AG04449 (cell line): ENCODE measurements around the gene DOCK2.
"Not testable (repeated sequence)": the region's sequence is repeated elsewhere in the genome, so short reads cannot be mapped to it uniquely, and the experiment has no call there.

Experiments
- CTCF ChIA-PET: fragments of 350-600 bp; formaldehyde crosslinking; extraction: SDS; loops from one replicate; lab custom pipeline; 2021; ENCODE audit warnings: antibody characterized with exemption; lab: Yijun Ruan, JAX
- POLR2A ChIA-PET: fragments of 400-600, 350-600 bp; formaldehyde crosslinking; extraction: SDS; loops from one replicate; lab custom pipeline; 2020; ENCODE audit warnings: antibody characterized with exemption, inconsistent platforms; lab: Yijun Ruan, JAX
- DNase-seq: peaks from one replicate; pipeline ENCODE4 v3.0.0-alpha.2; 2010; ENCODE audit warnings: low read depth, low spot score
- H3K4me3 ChIP-seq: 2 replicates; pipeline ENCODE4 v1.5.1; 2011; ENCODE audit warnings: low read depth, mild to moderate bottlenecking, control low read depth, low read length
- CTCF ChIP-seq: IDR thresholded peaks from one replicate; pipeline ENCODE4 v1.5.1; 2011; ENCODE audit warnings: mild to moderate bottlenecking, moderate library complexity, low read length, control low read depth, inconsistent platforms; ENCODE audit not compliant: insufficient read depth; ENCODE audit errors: missing control alignments

DOCK2 gene

DNA sequence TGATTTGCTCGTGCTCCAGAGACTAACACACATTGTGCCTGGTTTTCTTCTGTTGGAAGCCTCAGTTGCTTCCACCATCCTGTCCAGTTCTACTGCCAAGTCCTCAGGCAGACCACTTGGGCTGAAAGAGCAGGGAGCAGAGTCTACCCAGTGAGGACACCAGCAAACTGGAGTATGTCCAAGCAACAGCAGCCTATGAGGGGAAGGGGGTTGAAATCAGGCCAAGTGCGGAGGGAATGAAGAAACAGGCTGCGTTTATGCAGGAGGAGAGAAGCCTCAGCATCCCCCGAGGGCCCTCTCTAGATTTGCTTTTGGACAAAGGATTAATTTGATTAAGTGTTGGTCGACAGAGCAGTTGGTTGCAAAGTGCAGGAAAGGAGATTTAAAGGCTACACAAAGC lies 14.5 kb downstream of the DOCK2 start:
- no peak for DNase-seq
- no peak for TF ChIP-seq CTCF
- CTCF ChIA-PET = no interaction called here
- POLR2A ChIA-PET = no interaction called here
- H3K4me3 ChIP-seq = no peak overlapping the region

- ChIA-PET CTCF (no interaction called here), POLR2A (no interaction called here)
- H3K4me3 ChIP-seq = no peak overlapping the region
- TF ChIP-seq CTCF = no peak
- no peak for DNase-seq
Measured at GRCh38 chr5:169652057-169652456, 15.0 kb downstream of the DOCK2 start.

GRCh38 chr5:169653091-169653490 lies 16.0 kb downstream of the DOCK2 start:
- H3K4me3 ChIP-seq = no peak overlapping the region
- POLR2A ChIA-PET = no interaction called here
- CTCF ChIA-PET = no interaction called here
- no peak for TF ChIP-seq CTCF
- no peak for DNase-seq

- ChIA-PET CTCF (no interaction called here), POLR2A (no interaction called here)
- DNase-seq = no peak
- H3K4me3 ChIP-seq = no peak overlapping the region
- TF ChIP-seq CTCF = no peak
Measured at GRCh38 chr5:169655353-169655752, 18.3 kb downstream of the DOCK2 start.

DNA sequence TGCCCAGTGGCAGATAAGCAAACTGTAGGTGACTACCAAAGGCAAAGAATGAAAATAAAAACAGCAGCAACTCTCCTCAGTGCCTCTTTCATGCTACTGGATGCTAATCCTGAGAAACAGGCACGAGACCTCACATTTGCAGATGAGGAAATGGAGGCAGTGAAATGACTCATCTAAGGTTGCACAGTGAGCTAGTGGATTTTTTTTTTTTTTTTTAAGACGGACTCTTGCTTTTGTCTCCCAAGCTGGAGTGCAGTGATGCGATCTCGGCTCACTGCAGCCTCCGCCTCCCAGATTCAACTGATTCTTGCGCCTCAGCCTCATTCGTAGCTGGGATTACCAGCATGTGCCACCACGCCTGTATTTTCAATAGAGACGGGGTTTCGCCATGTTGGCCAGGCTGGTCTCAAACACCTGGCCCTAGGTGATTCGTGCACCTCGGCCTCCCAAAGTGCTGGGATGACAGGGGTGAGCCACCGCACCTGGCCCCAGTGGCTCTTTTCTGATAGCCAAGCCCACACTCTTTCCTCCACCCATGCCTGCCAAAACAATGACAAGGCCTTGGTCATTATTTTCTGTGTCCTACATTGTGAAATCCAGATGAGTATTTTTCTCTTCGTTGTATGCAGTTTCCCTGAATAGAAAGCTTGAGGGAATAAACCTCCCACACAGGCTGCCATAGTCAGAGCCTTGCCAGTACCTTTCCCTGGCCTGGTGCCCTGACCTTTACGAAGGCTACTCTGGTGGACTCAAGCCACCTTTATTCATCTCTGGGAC lies 19.2 kb downstream of the DOCK2 start:
- CTCF ChIA-PET = interaction anchor here (1.5 kb wide), 1 partner anchor 25 kb away, joined by 3 read pairs; no protein-coding TSS in a partner anchor
- no peak for TF ChIP-seq CTCF
- H3K4me3 ChIP-seq = no peak overlapping the region
- DNase-seq = no peak
- POLR2A ChIA-PET = no interaction called here

DNA sequence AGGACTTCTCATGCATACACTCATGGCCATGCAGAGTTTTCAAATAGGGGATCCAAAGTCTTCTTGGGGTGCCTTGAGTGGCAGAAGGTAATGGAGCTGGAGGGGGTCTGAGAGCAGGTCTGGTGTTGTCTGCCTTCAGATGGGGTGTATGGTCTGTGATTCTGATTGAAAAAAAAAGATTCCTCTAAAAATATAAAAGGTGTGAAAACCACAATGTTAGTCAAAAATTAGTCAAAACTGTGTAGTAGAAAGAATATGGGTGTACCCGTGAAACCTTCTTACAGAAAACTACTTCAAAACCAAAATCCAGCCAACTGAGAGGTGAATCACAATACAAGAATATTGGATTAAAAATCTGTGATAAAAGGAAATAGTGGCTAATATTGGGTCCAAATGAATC lies 20.1 kb downstream of the DOCK2 start:
- TF ChIP-seq CTCF = no peak
- H3K4me3 ChIP-seq = no peak overlapping the region
- DNase-seq = no peak
- ChIA-PET CTCF (interaction anchor here (1.5 kb wide), 1 partner anchor 26 kb away, joined by 3 read pairs; no protein-coding TSS in a partner anchor), POLR2A (no interaction called here)

GRCh38 chr5:169662451-169662850 lies 25.4 kb downstream of the DOCK2 start:
- H3K4me3 ChIP-seq, CTCF ChIA-PET, DNase-seq, POLR2A ChIA-PET: not testable (repeated sequence)
